Activated T-cell treated with anti-CD3 and anti-CD28 coated beads, Interleukin-2, amount 50 U/mL, for 48 hours (primary cell): ENCODE results near the gene IFT20.

Experiments used
- DNase-seq, 2 experiments: peaks; one replicate each; pipeline ENCODE4 v3.0.0-alpha.2; 2020

The IFT20 gene, protein sequence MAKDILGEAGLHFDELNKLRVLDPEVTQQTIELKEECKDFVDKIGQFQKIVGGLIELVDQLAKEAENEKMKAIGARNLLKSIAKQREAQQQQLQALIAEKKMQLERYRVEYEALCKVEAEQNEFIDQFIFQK

DNA sequence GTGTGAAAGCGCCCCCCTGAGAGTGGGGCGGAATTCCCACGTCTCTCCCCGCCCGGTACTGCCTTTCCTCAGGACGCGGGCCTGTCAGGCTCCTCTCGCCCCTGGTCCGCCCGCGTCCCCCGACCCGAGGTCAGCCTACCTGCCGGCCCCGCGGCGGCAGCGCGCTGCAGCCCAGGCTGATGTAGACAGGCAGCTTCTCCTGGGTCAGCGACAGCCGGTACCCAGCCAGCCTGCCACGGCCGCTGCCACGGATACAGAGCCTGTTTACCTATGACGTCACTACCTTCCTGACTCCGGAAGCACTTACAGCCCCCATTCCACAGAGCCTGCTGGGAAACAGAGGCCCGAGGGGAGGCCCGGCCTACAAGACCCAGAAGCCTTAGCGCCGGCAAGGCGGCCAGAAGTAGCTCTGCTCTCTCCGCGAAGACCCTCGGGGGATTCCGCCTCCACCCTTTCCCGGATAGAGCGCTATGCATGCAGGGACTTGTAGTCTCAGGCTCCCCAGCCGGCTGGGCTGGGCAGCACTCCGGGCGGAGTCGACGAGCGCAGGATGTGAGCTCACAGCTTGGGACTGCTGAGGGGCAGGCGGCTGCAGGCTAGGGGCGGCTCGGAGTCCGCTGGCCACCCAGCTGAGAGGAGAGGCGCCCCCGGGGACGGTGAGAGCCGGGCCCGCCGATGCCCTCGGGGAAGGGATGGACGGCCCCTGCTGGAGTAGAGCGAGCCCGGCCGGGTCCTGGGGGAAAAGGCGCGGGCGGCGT, at the start of gene IFT20, which contains the start of gene TNFAIP1:
TSS of gene IFT20 (minus strand) at position 272 of the 758 bp plus-strand sequence. CDS start 3,487 bp downstream, outside the sequence.
TSS of gene TNFAIP1 (plus strand) at position 561 of the 758 bp plus-strand sequence. CDS start 3,761 bp downstream, outside the sequence.
- peak; percentile 96 to 97 for DNase-seq

DNA sequence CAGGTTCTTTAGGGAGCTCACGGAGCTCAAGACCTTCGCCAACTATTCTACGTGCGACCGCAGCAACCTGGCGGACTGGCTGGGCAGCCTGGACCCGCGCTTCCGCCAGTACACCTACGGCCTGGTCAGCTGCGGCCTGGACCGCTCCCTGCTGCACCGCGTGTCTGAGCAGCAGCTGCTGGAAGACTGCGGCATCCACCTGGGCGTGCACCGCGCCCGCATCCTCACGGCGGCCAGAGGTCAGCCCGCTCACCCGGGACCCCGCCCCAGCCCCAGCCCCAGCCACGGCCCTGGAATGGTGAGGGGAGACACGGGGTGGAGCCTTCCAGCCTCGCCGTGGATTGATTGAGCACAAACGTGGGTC, 49.7 kb upstream of the IFT20 start:
- peak in 1 of 2 experiments; percentile 36 for DNase-seq

DNA sequence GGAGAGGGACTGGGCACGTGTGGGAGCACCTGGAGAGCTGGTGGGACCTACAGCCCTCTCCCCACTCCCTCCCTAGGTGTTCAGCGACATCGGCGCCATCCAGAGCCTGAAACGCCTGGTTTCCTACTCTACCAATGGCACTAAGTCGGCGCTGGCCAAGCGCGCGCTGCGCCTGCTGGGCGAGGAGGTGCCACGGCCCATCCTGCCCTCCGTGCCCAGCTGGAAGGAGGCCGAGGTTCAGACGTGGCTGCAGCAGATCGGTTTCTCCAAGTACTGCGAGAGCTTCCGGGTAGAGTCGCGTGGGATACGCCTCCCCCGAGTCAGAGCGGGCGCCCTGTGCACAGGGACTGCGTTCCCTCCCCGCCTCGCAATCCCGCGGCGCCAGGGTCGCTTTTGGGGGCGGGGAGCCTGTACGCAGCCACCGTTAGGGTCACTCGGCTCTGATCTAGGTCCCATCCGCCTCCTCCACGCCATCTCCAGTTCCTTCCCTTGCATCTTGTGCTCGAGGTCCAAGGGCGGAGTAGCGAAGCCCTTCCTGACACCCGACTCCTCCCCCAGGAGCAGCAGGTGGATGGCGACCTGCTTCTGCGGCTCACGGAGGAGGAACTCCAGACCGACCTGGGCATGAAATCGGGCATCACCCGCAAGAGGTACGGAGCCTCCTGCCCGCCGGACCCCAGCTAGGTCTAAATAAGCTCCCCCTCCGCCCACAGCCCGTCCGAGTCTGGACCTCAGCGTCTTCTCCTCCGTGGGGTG, 49.2 kb upstream of the IFT20 start:
- DNase-seq = peak; percentile 76 to 81

DNA sequence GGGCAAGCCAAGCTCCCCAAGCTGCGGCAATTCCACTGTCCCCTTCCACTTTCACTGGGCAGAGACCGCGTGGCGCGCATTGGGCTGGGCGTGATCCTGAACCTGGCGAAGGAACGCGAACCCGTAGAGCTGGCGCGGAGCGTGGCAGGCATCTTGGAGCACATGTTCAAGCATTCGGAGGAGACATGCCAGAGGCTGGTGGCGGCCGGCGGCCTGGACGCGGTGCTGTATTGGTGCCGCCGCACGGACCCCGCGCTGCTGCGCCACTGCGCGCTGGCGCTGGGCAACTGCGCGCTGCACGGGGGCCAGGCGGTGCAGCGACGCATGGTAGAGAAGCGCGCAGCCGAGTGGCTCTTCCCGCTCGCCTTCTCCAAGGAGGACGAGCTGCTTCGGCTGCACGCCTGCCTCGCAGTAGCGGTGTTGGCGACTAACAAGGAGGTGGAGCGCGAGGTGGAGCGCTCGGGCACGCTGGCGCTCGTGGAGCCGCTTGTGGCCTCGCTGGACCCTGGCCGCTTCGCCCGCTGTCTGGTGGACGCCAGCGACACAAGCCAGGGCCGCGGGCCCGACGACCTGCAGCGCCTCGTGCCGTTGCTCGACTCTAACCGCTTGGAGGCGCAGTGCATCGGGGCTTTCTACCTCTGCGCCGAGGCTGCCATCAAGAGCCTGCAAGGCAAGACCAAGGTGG, 46.0 kb upstream of the IFT20 start:
- DNase-seq = peak; percentile 51 to 60

DNA sequence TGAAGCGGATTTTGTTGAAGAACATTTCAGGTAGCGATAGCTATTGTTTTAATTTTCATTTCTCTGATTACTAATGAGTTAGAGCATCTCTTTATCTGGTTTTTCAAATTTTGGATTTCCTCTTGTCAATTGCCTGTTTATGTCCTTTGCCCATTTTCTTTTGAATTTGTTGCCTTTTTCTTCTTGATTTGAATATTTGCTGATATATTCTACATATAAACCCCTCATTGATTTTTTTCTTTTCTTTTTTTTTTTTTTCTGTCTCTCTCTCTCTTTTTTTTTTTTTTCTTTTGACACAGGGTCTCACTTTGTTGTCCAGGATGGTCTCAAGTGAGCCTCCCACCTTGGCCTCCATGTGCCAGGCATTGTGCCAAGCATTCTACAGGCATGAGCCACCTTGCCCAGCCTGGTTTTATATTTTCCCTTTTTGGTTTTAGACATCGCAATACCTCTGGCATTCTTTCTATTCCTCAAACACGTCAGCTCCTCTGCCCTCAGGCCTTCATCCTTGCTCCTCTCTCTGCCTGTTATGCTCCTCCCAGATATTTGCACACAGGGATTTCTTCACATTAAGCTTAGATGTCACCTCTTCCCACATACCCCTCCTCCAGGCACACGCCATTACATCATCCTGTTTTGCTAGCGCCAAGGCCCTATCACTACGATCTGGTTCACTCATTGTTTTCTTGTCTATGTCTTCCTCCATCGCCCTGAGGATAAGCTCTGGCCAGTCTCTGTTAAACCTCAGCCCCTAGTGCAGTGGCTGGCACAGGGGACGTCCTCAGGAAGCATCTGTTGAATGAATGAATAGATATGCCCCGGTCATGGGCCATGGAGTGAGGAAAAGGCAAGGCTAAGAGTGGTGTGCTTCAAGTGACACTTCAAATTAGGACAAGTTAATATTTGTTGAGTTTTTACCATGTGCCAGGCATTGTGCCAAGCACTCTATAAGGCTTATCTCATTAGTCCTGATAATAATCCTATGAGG, 44.8 kb upstream of the IFT20 start:
- DNase-seq = no peak

DNA sequence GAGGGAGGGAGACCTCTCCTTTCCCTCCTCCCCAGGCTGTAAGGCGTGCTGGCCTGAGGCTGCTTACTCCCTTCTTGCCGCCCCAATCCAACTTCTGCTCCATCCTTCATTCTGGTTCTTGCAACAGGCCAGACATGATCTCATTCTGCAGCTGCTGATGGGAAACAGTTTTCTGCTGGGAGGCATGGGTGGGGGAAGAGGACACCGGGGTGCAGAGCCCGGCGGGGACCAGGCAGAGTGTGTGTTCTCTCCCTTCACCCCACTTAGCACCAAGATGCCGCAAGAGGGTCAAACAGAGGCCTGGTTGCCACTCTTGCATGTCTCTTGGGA, 37.6 kb upstream of the IFT20 start:
- DNase-seq = no peak

DNA sequence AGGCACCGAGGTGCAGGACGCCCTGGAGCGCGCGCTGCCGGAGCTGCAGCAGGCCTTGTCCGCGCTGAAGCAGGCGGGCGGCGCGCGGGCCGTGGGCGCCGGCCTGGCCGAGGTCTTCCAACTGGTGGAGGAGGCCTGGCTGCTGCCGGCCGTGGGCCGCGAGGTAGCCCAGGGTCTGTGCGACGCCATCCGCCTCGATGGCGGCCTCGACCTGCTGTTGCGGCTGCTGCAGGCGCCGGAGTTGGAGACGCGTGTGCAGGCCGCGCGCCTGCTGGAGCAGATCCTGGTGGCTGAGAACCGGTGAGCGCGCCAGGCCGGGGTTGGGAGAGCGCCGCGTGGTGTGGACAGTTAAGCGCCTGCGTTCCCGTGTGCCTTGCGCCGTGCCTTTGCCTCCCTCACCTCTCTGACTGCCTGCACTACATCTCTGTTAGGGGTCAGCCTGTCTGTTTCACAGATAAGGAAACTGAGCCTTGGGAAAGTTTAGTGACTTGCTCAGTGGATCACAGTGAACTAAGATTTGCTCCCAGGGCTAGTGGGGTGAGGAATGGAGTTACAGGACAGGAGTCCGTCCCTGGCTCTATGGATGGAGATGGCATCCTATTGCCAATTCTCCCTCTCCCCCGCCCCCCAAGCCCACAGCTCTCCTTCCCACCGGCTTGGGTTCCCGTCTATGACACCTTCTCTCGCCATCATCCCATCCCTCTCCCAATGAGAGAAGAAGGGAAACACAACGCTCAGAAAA, 37.1 kb upstream of the IFT20 start:
- peak; percentile 52 to 59 for DNase-seq

DNA sequence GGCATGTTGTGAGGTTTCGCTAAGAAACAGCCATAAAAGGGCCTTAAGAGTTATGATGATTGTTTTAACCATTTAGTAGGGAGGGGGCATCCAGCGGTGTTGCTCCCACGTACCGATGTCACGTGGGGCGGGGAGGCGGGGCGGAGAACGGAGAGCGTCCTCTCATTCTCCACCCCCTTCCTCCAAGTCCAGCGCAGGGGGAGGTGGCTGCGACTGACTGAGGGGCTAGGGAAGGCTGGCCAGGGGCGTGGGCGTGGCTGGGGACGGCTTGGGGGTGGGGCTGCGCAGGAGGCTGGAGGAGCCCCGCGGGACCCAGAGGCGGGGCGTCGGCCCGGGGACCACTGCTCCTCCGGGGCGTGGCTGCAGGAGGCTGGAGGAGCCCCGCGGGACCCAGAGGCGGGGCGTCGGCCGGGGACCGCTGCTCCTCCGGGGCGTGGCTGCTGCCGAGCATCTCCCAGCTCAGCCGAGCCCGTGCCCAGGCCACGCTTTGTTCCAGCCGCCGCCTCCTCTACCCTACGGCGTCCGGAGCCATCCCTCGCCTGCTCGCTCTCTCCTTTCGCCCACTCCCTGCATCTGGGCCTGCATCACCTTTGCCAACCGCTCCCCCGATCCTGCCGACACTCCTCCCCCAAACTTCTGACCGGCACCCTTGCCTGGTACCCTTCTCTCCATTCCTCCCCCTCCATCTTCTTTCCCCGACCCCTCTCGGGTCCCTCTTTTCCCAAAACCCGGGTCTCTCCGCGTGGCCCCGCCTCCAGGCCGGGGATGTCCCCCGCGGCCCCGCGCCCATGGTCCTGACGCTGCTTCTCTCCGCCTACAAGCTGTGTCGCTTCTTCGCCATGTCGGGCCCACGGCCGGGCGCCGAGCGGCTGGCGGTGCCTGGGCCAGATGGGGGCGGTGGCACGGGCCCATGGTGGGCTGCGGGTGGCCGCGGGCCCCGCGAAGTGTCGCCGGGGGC, 36.3 kb upstream of the IFT20 start, which contains the start of gene SARM1:
TSS of gene SARM1 (plus strand) at position 450 of the 958 bp plus-strand sequence. CDS start at position 789, 339 bp downstream.
- DNase-seq = peak; percentile 92 to 94

DNA sequence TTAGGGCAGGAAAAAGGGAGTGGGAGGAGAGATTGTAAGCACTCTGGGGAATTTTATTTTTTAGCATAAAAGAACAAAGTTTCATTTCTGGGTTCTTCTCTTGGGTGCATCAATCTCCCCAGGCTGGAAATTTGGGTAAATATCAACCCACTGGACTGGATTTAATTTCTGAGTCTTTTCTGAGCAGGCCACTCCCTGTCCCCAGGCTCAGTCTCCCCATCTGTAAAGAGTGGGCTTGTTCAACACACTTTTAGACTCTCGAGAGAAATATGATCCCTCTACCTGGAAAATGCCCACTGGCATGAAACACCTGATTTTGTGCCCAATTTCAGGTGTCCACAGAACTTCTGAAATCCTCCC, 35.5 kb upstream of the IFT20 start:
- no peak for DNase-seq

DNA sequence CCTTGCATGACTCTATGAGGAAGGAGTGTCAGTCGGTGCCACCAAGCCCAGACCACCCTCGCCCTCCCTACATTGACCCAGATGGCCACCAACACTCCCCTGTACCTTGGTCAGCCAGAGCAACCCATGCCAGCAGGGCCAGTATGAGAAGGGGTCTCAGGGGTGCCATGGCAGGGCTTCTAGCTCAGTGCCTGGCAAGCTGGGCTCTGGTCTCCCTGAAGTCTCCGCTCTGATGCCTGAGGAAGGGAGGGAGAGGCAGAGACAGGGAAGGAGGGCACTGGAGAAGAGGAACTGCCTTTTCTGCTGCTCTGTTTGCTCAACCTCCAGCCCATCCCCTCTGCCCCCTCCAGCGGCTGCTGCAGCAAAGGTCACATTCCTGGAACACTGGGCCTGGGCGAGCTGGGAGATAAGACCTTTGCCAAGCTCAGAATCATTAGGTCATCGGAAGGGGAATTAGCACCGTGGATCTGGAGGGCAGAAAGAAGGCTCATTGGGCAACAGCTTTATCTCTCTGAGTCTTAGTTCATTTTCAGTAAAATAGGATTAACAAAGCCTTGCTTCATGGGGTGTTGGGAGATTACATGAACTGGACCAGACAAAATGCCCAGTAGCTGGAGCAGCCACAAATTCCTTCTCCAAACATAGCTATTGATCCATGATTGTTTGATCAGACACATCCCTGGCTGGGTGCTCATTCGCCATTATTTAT, 34.9 kb upstream of the IFT20 start, which contains the start of gene VTN:
TSS of gene VTN (minus strand) at position 273 of the 709 bp plus-strand sequence. CDS start at position 169, 104 bp downstream.
- DNase-seq = no peak

DNA sequence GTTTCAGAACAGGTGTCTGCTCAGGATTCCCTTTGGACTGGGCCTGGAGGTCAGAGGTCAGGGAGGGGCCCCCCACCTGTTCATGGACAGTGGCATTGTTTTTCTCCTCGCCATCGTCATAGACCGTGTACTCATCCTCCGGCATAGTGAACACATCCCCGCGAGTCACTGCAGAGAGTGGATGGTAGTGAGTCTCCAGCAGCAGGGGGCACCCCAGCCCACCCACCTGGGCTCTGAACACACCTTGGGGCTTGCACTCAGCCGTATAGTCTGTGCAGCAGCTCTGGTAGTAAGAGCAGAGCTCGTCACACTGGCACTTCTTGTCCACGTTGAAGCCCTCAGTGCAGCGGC, 34.4 kb upstream of the IFT20 start:
- no peak for DNase-seq

DNA sequence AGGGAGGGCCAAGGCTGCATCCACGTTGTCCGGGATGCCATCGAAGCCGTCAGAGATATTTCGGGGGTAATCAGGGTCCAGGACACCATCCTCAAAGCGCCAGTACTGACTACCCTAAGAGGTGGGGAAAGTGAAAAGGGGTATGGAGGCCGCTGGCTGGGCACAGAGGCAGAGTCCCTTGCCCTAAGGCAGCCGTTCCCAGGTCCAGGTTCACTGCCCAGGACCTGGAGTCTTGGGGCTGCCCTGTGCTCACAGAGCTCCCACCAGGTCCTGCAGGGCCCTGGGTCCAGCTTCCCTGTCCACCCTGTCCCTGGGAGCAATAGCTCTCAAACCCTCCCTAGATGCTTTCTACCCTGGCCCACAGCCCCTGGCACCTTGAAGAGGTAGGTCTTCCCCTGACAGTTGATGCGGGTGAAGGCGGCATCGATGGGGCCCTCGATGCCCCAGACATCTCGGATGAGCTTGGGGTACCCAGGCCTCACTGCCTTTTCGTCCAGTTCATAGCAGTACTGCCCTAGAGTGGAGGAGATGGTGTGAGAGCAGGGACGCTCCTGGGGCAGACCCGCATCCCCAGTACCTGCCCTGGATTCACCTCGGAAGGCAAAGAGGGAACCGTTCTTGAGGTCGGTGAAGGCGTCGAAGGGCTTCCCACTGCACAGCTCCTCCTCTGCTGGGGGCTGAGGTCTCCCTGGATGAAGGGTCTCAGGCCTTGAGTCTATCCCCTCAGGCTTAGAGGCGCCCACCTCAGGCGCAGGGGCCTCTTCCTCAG, 33.8 kb upstream of the IFT20 start:
- DNase-seq = no peak

DNA sequence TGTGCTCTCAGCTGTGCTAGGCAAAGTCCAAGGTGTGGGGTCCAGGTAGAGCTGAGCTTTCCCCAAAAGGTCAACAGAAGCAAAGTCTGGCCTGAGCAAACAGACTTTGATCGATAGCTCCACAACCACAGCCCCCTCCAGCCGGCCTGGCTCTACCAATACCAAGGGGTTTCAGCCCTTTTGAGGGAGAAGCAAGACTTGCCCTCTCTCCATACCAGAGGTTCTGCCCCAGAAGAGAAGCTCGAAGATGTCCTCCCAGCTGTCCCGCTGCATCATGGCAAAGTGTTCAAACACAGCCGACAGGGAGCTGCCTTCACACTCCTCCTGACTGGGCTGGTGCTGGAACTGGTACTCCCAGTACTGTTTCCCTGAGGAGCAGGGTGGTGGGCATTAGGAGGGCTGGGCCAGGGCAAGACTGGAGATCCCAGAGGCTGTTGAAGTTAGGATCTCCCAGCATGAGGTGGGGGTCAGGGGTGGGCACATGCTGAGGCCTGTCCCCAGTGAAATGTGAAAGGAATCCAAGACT, 33.1 kb upstream of the IFT20 start:
- no peak for DNase-seq

DNA sequence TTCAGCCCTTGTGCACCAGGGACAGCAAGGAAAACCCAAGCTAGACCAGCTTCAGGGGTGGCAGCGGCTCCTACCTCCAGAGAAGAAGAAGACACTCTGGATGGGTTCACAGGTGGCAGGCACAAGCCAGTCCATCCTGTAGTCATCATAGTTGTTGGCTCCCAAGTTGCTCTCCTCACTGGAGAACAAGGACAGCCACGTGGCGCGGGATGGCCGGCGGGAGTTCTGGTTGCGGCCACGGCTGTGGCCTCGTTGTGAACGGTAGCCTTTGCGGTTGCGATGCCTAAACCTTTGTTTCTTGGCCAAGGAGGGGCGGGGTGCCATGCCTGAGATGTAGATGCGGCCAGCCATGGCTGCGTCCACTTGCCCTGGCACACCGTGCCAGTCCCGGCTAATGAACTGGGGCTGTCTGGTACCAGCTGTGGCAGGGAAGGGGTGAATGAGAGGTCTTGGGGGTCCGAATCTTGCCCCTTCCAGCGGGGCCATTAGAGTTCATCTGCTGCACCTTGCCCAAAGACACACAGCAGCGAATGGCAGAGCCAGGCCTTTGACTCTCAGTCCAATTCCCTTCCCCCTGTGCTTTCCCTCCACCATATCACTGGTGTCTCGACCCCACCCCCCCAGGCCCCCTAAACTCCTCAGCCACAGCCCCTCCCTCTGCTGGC, 32.5 kb upstream of the IFT20 start:
- no peak for DNase-seq

DNA sequence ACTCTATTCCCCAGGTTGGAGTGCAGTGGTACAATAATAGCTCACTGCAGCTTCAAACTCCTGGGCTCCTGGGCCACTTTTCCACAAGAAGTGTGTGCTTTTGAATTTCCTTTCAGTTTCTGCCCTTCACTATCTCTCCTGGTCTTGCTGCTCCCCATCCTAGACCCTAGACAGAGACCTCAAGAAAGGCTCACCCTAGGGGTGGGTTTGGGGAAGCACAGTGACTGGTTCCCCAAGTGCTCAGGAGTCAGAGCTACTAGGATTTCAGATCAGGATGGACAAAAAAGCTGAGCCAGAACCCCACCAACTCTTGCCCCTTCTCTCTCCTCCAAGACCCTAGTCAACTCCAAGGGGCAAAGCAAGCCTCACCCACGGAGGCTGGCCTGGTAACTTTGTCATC, 31.3 kb upstream of the IFT20 start:
- no peak for DNase-seq

DNA sequence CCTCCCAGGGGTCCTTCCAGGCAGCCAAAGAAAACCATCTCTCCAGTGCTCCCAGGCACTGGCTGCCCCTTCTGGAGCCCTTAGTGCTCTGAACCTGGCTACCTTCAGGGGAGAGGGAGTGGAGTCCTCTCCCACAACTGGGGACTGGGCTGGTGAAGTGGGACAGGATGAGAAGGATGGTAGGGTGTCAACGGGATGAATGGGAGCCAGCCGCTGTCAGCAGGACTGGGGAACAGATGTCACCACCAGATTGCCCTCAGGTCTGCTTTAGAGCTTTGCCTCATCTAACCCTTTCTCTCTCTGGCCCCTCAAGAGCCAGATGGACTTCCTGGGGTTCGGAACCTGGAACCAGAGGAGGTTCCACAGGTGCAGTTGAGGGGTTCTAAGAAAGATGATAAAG, 30.2 kb upstream of the IFT20 start:
- no peak for DNase-seq

DNA sequence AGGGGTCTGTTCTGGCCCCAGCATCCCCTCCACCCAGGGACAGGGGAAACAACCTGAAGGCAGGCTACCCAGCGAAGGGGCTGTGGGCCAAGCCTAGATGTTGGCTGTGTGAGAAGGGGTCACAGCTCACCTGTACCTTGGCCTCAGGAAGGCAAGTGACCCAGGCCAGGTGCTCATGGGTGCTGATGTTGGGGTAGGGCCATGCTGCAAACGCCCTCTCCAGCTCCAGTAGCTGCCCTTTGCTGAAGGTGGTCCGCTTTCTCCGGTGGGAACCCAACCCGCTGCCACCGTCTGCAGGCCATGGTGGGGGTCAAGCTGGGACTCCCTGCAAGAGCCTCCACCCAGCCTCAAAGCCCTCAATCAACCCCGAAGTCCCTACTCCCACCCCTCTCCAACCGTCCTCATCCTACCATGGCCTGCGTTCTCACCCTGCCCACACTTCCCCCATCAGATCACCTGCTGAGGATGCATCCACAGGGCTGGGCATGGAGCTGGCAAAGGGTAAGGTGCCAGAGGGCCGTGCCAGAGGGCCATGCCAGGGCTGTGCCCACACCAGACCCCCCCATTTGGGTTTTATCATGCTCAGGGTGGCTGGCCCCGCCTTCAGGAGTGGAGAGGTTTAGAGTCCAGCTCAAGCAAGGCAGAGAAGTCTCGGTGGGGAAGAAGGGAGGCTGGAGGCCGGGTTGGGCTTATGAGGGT, 29.5 kb upstream of the IFT20 start, which contains the start of gene SEBOX:
TSS of gene SEBOX (minus strand) at position 535 of the 699 bp plus-strand sequence. CDS start at position 487, 48 bp downstream.
- no peak for DNase-seq
